Stomach (tissue), 9 donors: ENCODE results near the gene LRP1B. TPM values are rescaled to one million over a fixed set of nuclear protein-coding genes. Genes with fewer than 3 reads are reported as not detected.

Experiments
- DNase-seq, 2 donors: peaks; one replicate each; pipeline versions ENCODE4 v3.0.0 to v3.0.0-alpha.2; 2013 to 2019
- H3K27ac ChIP-seq, 5 donors: fragments of 200-600 bp in 4 of 5; sonication (generic) in 4 of 5; one replicate each; pipeline ENCODE4 v1.5.1; 2013 to 2019; ENCODE audit warnings: mild to moderate bottlenecking in 1 of 5, moderate library complexity in 1 of 5
- H3K27me3 ChIP-seq, 3 donors: fragments of 200-600 bp; sonication (generic); one replicate each; pipeline ENCODE4 v1.5.1; 2017 to 2019; ENCODE audit warnings: mixed run types in 1 of 3
- H3K36me3 ChIP-seq, 4 donors: fragments of 200-600 bp; sonication (generic); 1 replicate in 3 of 4; 2 replicates in 1 of 4; pipeline ENCODE4 v1.5.1; 2016 to 2019
- H3K4me1 ChIP-seq, 4 donors: fragments of 200-600 bp; sonication (generic); one replicate each; pipeline ENCODE4 v1.5.1; 2016 to 2019
- H3K4me3 ChIP-seq, 4 donors: fragments of 200-600 bp; sonication (generic) in 3 of 4; one replicate each; pipeline ENCODE4 v1.5.1; 2016 to 2019; ENCODE audit warnings: mild to moderate bottlenecking in 1 of 4
- H3K9me3 ChIP-seq, 4 donors: fragments of 200-600 bp; sonication (generic); one replicate each; pipeline ENCODE4 v1.5.1; 2016 to 2019
- EP300 ChIP-seq: sonication (generic); formaldehyde crosslinking; IDR thresholded peaks from one replicate; pipeline ENCODE4 v1.6.1; 2017; ENCODE audit warnings: antibody characterized with exemption
- POLR2A ChIP-seq, 4 donors: fragments of 450-650 bp; IDR thresholded peaks; one replicate each; pipeline ENCODE4 v1.6.1; 2016; ENCODE audit warnings: antibody characterized with exemption in 4 of 4, control low read depth in 2 of 4, mild to moderate bottlenecking in 1 of 4, moderate library complexity in 1 of 4
- POLR2AphosphoS5 ChIP-seq, 3 donors: sonication (generic); formaldehyde crosslinking; IDR thresholded peaks; one replicate each; pipeline ENCODE4 v1.6.1; 2016; ENCODE audit warnings: antibody characterized with exemption in 3 of 3
- WGBS, 5 donors: extraction: QIAGEN DNeasy Blood & Tissue Kit in 3 of 5; methylation state at CpG; one replicate each; pipeline versions ENCODE4 v1.1.5 to v1.1.7; 2013 to 2018; 5-methylcytosine and 5-hydroxymethylcytosine counted together
- intact Hi-C: fragments of 100-400 bp; cut with DNase I; formaldehyde crosslinking; loops from one replicate; pipeline ENCODE4 v1.15.1; 2023; ENCODE audit warnings: low total_unique reads
- polyA plus RNA-seq, 3 donors: library from polyadenylated mRNA; stranded (reverse); fragments of 200-250 nt; gene quantifications; one replicate each; pipeline ENCODE4 v1.2.3, GENCODE V29; 2013
- total RNA-seq, 5 donors: library from RNA; depleted of rRNA; stranded (reverse); fragments of >200 nt; gene quantifications; one replicate each; pipeline versions ENCODE4 v1.1.0 to v1.2.3, GENCODE V29; 2014 to 2016
- TF ChIP-seq, protein P1 (sequence below), 7 experiments: fragments of 450-650 bp in 4 of 7; fragments of 200-600 bp in 3 of 7; sonication (generic) in 3 of 7; IDR thresholded peaks; one replicate each; pipeline ENCODE4 v1.5.1; 2016 to 2019; ENCODE audit warnings: antibody characterized with exemption in 7 of 7, control low read depth in 2 of 7, mild to moderate bottlenecking in 1 of 7
- donor health status: healthy with polysubstance abuse.
- donor health status: Bipolar disorder and iron deficiency.
- donor health status: healthy.

The LRP1B gene
- total and polyA plus RNA-seq, 8 donors = under 0.01 to 9.0 (median 0.38) TPM

DNA sequence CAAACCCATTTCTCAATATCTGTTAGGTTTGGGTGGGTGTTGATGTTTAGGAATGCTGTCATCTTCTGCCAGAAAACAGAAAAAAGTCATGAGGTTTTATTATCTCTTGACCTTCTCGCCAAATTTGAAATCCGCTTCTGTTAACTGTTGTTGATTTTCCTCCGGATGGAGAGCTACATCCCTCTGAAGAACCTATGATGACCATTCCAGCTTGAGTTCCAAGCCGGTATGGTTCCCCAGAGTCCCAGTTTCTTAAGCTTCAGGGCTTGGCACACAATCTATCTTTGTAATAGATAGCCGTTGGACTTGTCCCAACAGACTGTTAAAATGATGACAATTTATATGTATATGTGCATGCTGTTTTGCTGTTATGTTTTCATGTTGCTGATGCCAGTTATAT is 1201.0 kb downstream of the LRP1B start:
- Histone ChIP-seq H3K4me3 (no peak overlapping the region), H3K27ac (no peak overlapping the region), H3K4me1 (no peaks in the 10 kb centered on the region), H3K27me3 (no peaks in the 10 kb centered on the region), H3K36me3 (no peaks in the 10 kb centered on the region), H3K9me3 (no peaks in the 10 kb centered on the region)
- TF ChIP-seq POLR2AphosphoS5 (IDR thresholded peaks at IDR 0.05) (no peak), EP300 (no peak), POLR2A (IDR thresholded peaks at IDR 0.05) (no peak)
- TF ChIP-seq, protein P1, sequence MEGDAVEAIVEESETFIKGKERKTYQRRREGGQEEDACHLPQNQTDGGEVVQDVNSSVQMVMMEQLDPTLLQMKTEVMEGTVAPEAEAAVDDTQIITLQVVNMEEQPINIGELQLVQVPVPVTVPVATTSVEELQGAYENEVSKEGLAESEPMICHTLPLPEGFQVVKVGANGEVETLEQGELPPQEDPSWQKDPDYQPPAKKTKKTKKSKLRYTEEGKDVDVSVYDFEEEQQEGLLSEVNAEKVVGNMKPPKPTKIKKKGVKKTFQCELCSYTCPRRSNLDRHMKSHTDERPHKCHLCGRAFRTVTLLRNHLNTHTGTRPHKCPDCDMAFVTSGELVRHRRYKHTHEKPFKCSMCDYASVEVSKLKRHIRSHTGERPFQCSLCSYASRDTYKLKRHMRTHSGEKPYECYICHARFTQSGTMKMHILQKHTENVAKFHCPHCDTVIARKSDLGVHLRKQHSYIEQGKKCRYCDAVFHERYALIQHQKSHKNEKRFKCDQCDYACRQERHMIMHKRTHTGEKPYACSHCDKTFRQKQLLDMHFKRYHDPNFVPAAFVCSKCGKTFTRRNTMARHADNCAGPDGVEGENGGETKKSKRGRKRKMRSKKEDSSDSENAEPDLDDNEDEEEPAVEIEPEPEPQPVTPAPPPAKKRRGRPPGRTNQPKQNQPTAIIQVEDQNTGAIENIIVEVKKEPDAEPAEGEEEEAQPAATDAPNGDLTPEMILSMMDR (IDR thresholded peaks at IDR 0.05) = no peak
- WGBS, 5 donors = 54 to 62% (median 57%) methylated on average over 5 of the region's 5 CpGs
- intact Hi-C loops = no loop called here
- peak in 1 of 2 donors; percentile 15 for DNase-seq

DNA sequence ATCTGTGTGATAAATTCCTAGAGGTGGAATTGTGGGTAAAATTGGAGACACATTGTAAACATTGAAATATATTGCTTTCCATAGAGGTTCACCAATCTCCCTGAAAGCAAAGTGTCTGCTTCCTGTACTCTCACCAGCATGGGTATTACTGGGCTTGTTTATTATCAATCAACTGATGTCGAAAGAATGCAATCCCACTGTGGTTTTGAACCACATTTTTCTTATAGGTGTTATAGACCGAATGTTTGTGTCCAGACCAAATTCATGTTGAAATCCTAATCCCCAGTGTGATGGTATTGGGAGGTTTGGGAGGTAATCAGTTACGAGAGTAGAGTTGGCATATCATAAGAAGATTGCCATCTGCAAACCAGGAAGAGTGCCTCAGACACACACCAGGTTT is 1212.4 kb downstream of the LRP1B start:
- H3K27ac ChIP-seq = no peak overlapping the region

DNA sequence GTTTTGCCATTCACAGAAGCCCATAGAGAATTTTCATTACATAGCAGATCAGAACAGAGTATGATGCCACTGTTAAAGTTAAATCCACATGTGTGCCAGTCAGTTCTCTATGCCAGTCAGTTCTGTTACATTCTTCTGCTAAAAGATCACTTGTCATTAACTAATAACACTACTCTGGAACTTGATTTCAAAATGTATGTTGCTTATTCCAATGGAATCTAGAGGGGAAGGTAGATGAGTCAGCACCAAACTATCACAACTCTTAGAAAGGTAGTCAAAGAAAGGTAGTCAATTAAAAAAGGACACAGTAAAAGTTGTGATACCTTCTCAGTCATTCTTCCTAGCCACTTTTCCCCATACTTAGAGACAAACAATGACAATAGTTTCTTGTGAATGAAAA is 1214.4 kb downstream of the LRP1B start:
- no peak for DNase-seq
- Histone ChIP-seq H3K27me3 (no peaks in the 10 kb centered on the region), H3K4me1 (no peaks in the 10 kb centered on the region), H3K27ac (no peak overlapping the region), H3K4me3 (no peak overlapping the region), H3K9me3 (no peaks in the 10 kb centered on the region), H3K36me3 (no peaks in the 10 kb centered on the region)
- intact Hi-C loops = no loop called here
- no peak for TF ChIP-seq POLR2A (IDR thresholded peaks at IDR 0.05)
- TF ChIP-seq, protein P1 (IDR thresholded peaks at IDR 0.05) = no peak
- TF ChIP-seq POLR2AphosphoS5 (IDR thresholded peaks at IDR 0.05) = no peak
- no peak for TF ChIP-seq EP300

More for the DNA sequence above, 1212.4 kb downstream of the LRP1B start:
- Histone ChIP-seq H3K4me1 (no peaks in the 10 kb centered on the region), H3K9me3 (no peaks in the 10 kb centered on the region), H3K4me3 (no peak overlapping the region), H3K36me3 (no peaks in the 10 kb centered on the region), H3K27me3 (no peaks in the 10 kb centered on the region)
- intact Hi-C loops = no loop called here
- TF ChIP-seq, protein P1 (IDR thresholded peaks at IDR 0.05) = no peak
- no peak for TF ChIP-seq POLR2A (IDR thresholded peaks at IDR 0.05)
- no peak for TF ChIP-seq EP300
- TF ChIP-seq POLR2AphosphoS5 (IDR thresholded peaks at IDR 0.05) = no peak
- 79 to 86% (median 83%) methylated on average over 3 of the region's 3 CpGs for WGBS, 5 donors
- DNase-seq = no peak

DNA sequence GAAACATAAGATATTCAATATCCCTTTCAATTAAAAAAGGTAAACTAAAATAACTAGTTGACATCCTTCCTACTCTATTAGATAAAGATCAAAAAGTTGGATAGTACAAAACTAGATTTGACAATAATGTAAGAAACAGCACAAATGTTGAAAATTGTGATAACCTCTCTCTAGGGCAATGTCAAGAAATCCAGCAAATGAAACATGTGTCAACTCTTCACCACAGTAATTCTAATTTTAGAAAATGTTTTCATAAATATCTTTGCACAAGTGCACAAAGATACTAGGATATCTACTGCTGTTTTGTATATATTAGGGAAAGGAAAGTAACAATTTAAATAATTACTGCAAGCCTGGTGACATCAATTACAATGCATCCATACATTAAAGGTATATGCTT is 1220.1 kb downstream of the LRP1B start:
- no peak for TF ChIP-seq POLR2AphosphoS5 (IDR thresholded peaks at IDR 0.05)
- no peak for TF ChIP-seq EP300
- TF ChIP-seq, protein P1 (IDR thresholded peaks at IDR 0.05) = no peak
- no peak for TF ChIP-seq POLR2A (IDR thresholded peaks at IDR 0.05)
- intact Hi-C loops = no loop called here

More for the DNA sequence above, 1220.1 kb downstream of the LRP1B start:
- no peaks in the 10 kb centered on the region for H3K27me3 ChIP-seq
- no peak for DNase-seq
- H3K36me3 ChIP-seq = no peaks in the 10 kb centered on the region
- no peak overlapping the region for H3K4me3 ChIP-seq
- no peaks in the 10 kb centered on the region for H3K4me1 ChIP-seq
- H3K27ac ChIP-seq = no peak overlapping the region
- no peaks in the 10 kb centered on the region for H3K9me3 ChIP-seq
